HepG2 (cell line): ENCODE results near the gene MT1M. TPM values are rescaled to one million over a fixed set of nuclear protein-coding genes. Genes with fewer than 3 reads are reported as not detected.

Experiments used
- ATF7-NPFF ChIP-seq: sonication (generic); formaldehyde crosslinking; IDR thresholded peaks from 2 replicates; pipeline ENCODE4 v1.8.1; 2023; ENCODE audit warnings: mild to moderate bottlenecking, low read depth, missing genetic modification reagents, moderate library complexity
- GPBP1L1 ChIP-seq: sonication (generic); formaldehyde crosslinking; IDR thresholded peaks from 2 replicates; pipeline ENCODE4 v1.5.0; 2020; ENCODE audit warnings: mild to moderate bottlenecking, missing genetic modification reagents
- HDAC1 ChIP-seq: sonication (generic); formaldehyde crosslinking; IDR thresholded peaks from 2 replicates; pipeline ENCODE4 v1.5.1; 2020; ENCODE audit warnings: mild to moderate bottlenecking, missing genetic modification reagents
- HHEX ChIP-seq: IDR thresholded peaks from 2 replicates; pipeline ENCODE4 v1.6.1; 2016; ENCODE audit warnings: control low read depth
- REPIN1 ChIP-seq: sonication (generic); formaldehyde crosslinking; IDR thresholded peaks from 2 replicates; pipeline ENCODE4 v1.8.0; 2022; ENCODE audit warnings: missing genetic modification reagents, low read depth, mild to moderate bottlenecking, borderline replicate concordance
- SATB2 ChIP-seq: sonication (generic); formaldehyde crosslinking; IDR thresholded peaks from 2 replicates; pipeline ENCODE4 v1.5.0; 2020; ENCODE audit warnings: missing genetic modification reagents
- SNAPC2 ChIP-seq: sonication (generic); formaldehyde crosslinking; IDR thresholded peaks from 2 replicates; pipeline ENCODE4 v1.8.1; 2022; ENCODE audit warnings: mild to moderate bottlenecking, missing genetic modification reagents
- SOX6 ChIP-seq, 2 experiments: fragments of 450-650 bp in 1 of 2; sonication (generic) in 1 of 2; formaldehyde crosslinking in 1 of 2; IDR thresholded peaks; 2 replicates each; pipeline versions ENCODE4 v1.4.0 to v1.6.1; 2017 to 2020; ENCODE audit warnings: antibody characterized with exemption in 1 of 2, mild to moderate bottlenecking in 1 of 2, missing genetic modification reagents in 1 of 2
- STAT5B ChIP-seq: sonication (generic); formaldehyde crosslinking; IDR thresholded peaks from 2 replicates; pipeline ENCODE4 v1.4.0; 2020; ENCODE audit warnings: missing genetic modification reagents
- ZBED4 ChIP-seq: sonication (generic); formaldehyde crosslinking; IDR thresholded peaks from 2 replicates; pipeline ENCODE4 v1.4.0; 2020; ENCODE audit warnings: missing genetic modification reagents, borderline replicate concordance
- ZNF10 ChIP-seq: sonication (generic); formaldehyde crosslinking; IDR thresholded peaks from 2 replicates; pipeline ENCODE4 v1.4.0; 2020; ENCODE audit warnings: mild to moderate bottlenecking, low read depth, missing genetic modification reagents, borderline replicate concordance
- ZNF160 ChIP-seq: sonication (generic); formaldehyde crosslinking; IDR thresholded peaks from 2 replicates; pipeline ENCODE4 v1.8.0; 2022; ENCODE audit warnings: mild to moderate bottlenecking, inconsistent platforms, missing genetic modification reagents
- ZNF543 ChIP-seq: sonication (generic); formaldehyde crosslinking; IDR thresholded peaks from 2 replicates; pipeline ENCODE4 v1.4.0; 2020; ENCODE audit warnings: mild to moderate bottlenecking, missing genetic modification reagents
- ZNF570 ChIP-seq: sonication (generic); formaldehyde crosslinking; IDR thresholded peaks from 2 replicates; pipeline ENCODE4 v1.4.0; 2020; ENCODE audit warnings: mild to moderate bottlenecking, missing genetic modification reagents, borderline replicate concordance
- ZNF878 ChIP-seq: sonication (generic); formaldehyde crosslinking; IDR thresholded peaks from 2 replicates; pipeline ENCODE4 v1.8.1; 2023; ENCODE audit warnings: mild to moderate bottlenecking, missing genetic modification reagents, moderate library complexity
- polyA plus RNA-seq, 8 experiments: library from polyadenylated mRNA; depleted of rRNA in 3 of 8; stranded (reverse) in 7 of 8; unstranded in 1 of 8; fragments of >200 nt; fragmentation: Illumina TruSeq in 4 of 8; extraction: Trizol in 4 of 8; gene quantifications; 2 replicates each; pipeline versions ENCODE4 v1.2.1 to v1.2.3, GENCODE V29; 2011 to 2016; ENCODE audit warnings: low read depth in 4 of 8, missing spikeins in 1 of 8, mixed read lengths in 1 of 8; ENCODE audit not compliant: insufficient read depth in 1 of 8
- total RNA-seq, 5 experiments: library from RNA; depleted of rRNA; stranded (reverse); fragments of >200 nt; fragmentation: Illumina TruSeq; extraction: Trizol; gene quantifications; 2 replicates each; pipeline ENCODE4 v1.2.3, GENCODE V29; 2016; ENCODE audit warnings: low read depth in 1 of 5
- TF ChIP-seq, protein P1 (sequence below): sonication (generic); formaldehyde crosslinking; IDR thresholded peaks from 2 replicates; pipeline ENCODE4 v1.4.0; 2020; ENCODE audit warnings: missing genetic modification reagents, borderline replicate concordance
- TF ChIP-seq, protein P2 (sequence below): sonication (generic); formaldehyde crosslinking; IDR thresholded peaks from 2 replicates; pipeline ENCODE4 v1.4.0; 2020; ENCODE audit warnings: mild to moderate bottlenecking, missing genetic modification reagents

Gene MT1M
- total and polyA plus RNA-seq, 2 of the 13 experiments (the other 11 are each of a cell fraction or from before 2014, with no cell fraction given): 4.6 TPM; not detected in 1

- TF ChIP-seq, protein P1, sequence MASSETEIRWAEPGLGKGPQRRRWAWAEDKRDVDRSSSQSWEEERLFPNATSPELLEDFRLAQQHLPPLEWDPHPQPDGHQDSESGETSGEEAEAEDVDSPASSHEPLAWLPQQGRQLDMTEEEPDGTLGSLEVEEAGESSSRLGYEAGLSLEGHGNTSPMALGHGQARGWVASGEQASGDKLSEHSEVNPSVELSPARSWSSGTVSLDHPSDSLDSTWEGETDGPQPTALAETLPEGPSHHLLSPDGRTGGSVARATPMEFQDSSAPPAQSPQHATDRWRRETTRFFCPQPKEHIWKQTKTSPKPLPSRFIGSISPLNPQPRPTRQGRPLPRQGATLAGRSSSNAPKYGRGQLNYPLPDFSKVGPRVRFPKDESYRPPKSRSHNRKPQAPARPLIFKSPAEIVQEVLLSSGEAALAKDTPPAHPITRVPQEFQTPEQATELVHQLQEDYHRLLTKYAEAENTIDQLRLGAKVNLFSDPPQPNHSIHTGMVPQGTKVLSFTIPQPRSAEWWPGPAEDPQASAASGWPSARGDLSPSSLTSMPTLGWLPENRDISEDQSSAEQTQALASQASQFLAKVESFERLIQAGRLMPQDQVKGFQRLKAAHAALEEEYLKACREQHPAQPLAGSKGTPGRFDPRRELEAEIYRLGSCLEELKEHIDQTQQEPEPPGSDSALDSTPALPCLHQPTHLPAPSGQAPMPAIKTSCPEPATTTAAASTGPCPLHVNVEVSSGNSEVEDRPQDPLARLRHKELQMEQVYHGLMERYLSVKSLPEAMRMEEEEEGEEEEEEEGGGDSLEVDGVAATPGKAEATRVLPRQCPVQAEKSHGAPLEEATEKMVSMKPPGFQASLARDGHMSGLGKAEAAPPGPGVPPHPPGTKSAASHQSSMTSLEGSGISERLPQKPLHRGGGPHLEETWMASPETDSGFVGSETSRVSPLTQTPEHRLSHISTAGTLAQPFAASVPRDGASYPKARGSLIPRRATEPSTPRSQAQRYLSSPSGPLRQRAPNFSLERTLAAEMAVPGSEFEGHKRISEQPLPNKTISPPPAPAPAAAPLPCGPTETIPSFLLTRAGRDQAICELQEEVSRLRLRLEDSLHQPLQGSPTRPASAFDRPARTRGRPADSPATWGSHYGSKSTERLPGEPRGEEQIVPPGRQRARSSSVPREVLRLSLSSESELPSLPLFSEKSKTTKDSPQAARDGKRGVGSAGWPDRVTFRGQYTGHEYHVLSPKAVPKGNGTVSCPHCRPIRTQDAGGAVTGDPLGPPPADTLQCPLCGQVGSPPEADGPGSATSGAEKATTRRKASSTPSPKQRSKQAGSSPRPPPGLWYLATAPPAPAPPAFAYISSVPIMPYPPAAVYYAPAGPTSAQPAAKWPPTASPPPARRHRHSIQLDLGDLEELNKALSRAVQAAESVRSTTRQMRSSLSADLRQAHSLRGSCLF (CRISPR knock-in tag): no peak
- TF ChIP-seq REPIN1: peak; percentile 67; the same call in 1 of the 2 replicates
- peak; percentile 82; the same call in 1 of the 2 replicates for TF ChIP-seq ZBED4 (CRISPR knock-in tag)
- peak; percentile 31 for TF ChIP-seq SNAPC2 (CRISPR knock-in tag)
- TF ChIP-seq GPBP1L1 (CRISPR knock-in tag): no peak
- peak; percentile 83 for TF ChIP-seq HDAC1
- no peak; the same call in 1 of the 2 replicates for TF ChIP-seq ZNF543 (CRISPR knock-in tag)
- no peak for TF ChIP-seq STAT5B (CRISPR knock-in tag)
- no peak for TF ChIP-seq HHEX (CRISPR knock-in tag)
- no peak; the same call in 1 of the 2 replicates for TF ChIP-seq ZNF160 (CRISPR knock-in tag)
- TF ChIP-seq ZNF10 (CRISPR knock-in tag): no peak
- TF ChIP-seq SATB2 (CRISPR knock-in tag): no peak
- TF ChIP-seq SOX6 (IDR thresholded peaks at IDR 0.05): no peak
- TF ChIP-seq SOX6 (CRISPR knock-in tag; IDR thresholded peaks at IDR 0.05): peak; percentile 77
- TF ChIP-seq, protein P2, sequence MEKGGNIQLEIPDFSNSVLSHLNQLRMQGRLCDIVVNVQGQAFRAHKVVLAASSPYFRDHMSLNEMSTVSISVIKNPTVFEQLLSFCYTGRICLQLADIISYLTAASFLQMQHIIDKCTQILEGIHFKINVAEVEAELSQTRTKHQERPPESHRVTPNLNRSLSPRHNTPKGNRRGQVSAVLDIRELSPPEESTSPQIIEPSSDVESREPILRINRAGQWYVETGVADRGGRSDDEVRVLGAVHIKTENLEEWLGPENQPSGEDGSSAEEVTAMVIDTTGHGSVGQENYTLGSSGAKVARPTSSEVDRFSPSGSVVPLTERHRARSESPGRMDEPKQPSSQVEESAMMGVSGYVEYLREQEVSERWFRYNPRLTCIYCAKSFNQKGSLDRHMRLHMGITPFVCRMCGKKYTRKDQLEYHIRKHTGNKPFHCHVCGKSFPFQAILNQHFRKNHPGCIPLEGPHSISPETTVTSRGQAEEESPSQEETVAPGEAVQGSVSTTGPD (CRISPR knock-in tag): no peak
- TF ChIP-seq ATF7-NPFF: peak; percentile 87
- TF ChIP-seq ZNF878: no peak
- no peak for TF ChIP-seq ZNF570 (CRISPR knock-in tag)
Observed at GRCh38 chr16:56681939-56682702, 49.7 kb downstream of the MT1M start, which contains the start of gene MT1X (continued).
